Stimulated activated CD4-positive, alpha-beta T cell treated with anti-CD3 and anti-CD28 coated beads, Interleukin-12 subunit alpha, Interleukin-12 subunit beta, amount 100 ng/mL, for 4 hours (primary cell): ENCODE measurements around the gene THAP5.
"Not testable (repeated sequence)": the region's sequence is repeated elsewhere in the genome, so short reads cannot be mapped to it uniquely, and the experiment has no call there.

Source experiments
- DNase-seq: peaks from one replicate; pipeline ENCODE4 v3.0.0-alpha.2; 2020

The THAP5 gene

DNA sequence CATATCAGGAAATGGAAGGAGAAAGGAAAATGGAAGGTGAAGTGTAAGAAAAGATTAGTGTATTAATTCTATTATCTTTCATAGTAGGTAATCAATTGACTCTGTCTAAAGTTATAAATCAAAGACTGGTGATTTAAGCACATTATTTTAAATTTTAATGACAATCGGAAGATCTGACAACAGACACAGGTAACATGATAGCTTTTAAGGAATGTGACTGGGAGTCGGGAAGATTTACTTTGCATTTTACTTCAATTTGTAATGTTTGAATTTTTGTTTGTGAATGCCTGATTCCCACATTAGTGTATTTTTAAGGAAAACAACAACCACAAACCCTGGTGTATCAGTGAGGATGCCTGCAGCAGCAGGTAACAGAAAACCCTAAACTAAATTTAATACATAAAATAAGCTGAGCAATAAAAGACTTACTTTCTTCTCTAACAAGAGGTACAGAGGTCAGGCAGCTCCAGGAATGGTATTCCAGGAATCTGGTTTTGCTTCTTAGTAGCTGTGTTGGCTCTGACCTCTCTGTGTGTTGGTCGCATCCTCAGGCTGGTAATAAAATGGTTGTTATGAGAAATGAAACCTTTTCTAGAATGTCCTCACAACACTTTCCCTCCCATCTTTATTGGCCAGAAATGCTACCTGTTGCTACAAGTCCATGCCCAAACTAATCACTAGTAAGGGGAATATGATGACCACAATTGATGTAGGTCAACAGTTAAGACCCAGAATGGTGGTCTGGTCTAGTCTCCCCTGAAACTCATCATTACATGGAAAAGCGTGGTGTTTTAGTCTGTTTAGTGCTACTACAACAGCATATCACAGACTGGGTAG, 12.4 kb upstream of the THAP5 start:
- no peak for DNase-seq

DNA sequence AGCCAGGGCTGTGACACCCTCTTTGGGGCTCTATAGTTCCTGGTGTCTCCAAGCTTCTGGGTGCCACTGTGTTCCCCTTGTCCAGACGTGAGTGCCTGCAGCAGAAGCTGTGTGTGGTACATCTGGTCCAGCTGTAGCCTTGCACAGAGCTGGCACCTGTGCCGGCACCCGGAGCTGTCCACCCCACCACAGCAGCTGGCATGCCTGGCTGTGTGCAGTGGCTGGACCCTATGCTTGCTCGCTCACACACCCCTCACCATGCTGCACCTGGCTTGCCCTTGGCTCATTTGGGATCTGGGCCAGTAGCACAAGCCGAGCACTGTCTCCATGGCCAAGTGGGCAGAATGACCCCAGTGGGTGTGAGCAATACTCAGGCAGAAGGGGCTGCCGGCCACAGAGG, 10.8 kb upstream of the THAP5 start:
- no peak for DNase-seq

DNA sequence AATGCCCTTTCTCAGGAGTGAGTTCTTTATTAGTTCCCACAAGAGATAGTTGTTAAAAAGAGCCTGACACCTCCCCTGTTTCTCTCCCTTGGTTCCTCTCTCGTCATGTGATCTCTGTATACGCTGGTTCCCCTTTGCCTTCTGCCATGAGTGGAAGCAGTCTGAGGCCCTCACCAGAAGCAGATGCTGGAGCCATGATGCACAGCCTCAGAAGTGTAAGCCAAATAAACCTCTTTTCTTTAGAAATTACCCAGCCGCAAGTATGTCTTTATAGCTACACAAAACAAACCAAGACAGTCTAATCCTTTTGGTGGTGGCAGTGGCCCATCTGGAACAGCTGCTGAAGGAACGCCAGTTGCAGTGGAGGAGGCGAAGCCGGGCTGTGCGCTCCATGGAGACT, 9.4 kb upstream of the THAP5 start:
- DNase-seq: no peak

DNA sequence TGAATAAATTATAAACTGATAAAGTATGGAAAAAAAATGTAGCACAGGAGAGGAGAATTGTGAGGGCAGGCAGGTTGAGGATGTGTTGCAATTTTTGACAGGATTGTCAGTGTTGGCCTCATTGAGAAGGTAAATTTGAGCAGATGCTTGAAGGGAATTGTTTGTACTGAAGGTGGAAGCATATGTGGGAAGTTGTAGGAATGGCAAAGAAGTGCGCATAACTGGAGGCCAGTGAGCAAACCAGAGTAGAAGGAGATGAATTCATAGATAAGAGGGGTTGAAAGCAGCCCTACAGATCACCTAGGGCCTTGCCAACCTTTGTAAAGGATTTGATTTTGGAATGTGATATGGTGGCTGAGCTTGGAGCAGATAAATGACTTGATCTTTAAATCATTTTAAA, 6.6 kb upstream of the THAP5 start:
- DNase-seq: no peak

DNA sequence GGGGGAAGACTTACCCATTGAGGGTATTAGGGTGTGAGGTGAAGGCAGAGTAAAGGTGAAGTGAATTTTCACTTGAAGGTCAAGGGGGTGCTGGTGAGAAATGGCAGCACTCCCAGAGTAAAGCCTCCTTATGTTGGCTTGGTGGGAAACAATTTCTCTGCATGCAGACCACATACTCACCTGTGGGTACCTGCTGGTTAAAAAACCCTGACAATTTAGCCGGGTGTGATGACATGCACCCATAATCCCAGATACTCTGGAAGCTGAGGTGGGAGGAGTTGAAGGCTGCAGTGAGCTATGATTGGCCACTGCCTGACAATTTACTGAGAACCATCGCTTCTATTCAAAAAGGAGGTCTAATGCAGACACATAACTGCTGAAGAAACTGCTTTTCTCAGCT, 5.7 kb upstream of the THAP5 start:
- DNase-seq: no peak

DNA sequence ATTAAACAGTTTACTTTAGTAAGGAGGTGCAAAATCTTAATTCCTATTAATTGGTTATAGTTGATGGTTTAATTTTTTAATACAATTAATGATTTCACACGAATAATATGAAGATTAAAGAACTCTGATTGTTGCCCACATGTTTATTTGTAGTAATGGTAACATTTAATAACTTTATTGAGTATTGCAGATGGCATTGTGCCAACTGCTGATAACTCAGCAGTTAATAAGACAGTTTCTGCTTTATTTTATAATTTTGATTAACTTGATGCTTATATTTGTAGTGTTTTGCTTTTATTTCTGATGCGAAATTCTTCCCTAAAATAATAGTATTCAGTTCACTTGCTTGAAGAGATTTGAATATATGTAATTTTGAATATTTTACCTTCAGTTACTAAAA, 3.0 kb upstream of the THAP5 start:
- DNase-seq: no peak

DNA sequence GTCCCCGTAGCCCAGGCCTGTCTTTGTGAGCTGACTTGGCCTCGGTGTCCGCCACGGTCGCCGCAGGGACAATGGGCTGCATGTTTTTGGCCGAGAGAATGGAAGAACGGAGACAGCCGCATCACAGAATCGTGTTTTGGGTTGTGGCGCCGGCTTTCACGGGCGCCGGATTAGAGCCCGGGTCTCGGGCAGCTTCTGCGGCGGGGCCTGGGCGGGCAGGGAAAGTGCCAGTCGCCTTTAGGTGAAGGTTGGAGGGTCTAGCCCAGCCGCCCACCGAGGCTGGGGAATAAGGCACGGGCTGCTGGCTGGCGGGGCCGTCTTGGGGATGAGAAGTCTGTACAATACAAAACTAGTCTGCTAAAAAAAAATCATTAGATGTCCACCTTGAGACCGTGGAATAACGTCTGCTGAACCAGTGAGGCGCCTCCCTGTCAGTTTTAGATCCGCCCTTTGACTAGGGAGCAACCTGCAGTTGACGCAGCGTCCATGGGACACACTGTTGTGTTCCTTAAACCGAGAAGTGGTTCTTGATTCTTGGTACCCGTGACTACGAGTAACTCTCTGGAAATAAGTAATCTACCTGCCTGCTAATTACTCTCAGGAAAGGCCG, 745 bp upstream of the THAP5 start:
- peak; percentile 17 for DNase-seq

DNA sequence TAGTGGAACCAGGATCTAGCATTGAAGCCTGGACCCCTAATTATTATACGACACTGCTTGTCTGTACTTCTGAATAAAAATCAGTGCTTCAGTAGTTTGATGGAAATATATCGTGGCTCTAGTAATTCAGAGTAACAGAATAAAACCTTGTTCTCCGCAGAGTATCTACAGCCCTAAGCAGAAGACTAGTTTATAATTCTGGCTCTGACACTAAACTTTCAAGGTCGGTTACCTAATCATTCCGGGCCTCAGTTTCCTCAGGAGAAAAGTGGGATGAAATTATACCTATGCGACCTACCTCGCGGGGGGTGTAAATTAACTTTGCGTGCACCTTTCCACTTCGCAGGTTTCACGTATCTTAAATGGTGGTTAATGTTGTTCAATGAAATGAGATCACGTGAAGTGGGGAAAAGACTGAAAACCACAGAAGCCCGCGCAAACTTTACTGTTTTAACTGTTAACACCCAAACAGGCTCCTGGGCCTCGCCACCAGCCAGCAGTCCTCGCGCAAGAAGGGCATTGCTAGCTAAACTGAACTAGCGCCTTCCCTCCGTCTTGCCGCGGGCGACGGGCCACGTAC, 615 bp downstream of the THAP5 start:
- no peak for DNase-seq

DNA sequence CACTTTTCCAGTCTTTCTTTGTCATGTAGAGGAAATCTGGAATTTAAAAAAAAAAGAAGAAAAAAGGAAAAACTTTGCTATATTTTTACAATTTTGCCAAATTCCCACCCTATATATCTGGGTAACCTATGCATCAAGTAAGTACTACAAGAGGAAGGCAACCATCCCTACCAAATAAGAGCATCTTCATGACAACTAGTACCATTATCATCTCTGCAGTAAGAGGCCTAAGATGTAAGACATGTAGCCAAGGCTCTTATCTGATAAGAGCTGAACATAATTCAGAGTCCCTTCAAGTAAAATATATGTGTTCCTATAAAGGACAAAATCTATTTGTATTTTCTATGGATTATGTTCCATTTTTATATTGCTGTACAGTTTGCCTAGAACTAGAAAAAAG, 3.5 kb downstream of the THAP5 start:
- DNase-seq: no peak

DNA sequence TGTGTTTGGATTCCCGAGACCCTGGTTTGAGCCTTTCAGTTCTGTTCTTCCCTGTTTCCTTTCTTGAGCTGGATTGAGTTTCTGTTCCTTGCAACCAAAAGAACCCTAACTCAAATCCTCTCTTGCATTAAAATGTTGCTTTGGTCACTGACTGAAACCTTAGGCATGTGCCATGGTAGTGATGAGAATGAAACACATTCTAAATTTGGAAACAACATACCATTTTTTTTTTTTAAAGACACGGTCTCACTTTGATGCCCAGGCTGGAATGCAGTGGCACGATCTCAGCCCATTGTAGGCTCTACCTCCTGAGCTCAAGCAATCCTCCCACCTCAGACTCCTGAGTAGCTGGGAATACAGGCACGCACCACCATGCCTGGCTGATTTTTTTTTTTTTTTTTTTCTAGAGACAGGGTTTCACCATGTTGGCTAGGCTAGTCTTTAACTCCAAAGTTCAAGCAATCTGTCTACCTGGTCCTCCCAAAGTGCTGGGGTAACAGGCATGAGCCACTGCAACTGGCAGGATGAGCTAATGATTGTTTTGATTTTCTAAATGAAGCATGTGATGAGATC, 8.4 kb downstream of the THAP5 start:
- DNase-seq: no peak

DNA sequence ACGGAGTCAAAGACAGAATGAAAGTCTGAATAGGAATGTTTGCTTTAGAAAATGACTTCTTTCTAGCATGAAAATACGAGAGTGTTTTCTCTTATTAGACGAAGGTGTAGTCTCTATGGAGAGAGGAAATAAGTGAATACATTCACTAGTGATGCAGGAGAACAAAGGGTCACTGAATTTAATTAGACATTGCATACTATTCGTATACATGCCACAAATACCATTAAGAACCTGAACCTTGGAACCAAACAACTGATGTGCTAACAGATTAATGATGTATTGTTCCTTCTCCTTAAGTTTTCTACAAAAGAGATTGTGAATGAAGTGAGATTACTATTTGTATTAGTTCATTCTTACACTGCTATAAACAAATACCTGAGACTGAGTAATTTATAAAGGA, 10.3 kb downstream of the THAP5 start:
- no peak for DNase-seq

DNA sequence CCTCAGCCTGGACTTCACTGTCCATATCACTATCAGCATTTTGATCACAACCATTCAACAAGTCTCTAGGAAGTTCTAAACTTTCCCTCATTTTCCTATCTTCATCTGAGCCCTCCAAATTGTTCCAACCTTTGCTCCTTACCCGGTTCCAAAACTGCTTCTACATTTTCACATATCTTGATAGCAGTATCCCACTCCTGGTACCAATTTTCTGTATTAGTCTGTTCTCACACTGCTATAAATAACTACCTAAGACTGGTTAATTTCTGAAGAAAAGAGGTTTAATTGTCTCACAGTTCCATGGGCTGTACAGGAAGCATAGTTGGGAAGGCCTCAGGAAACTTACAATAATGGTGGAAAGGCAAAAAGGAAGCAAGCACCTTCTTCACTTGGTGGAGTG, 11.9 kb downstream of the THAP5 start:
- no peak for DNase-seq

DNA sequence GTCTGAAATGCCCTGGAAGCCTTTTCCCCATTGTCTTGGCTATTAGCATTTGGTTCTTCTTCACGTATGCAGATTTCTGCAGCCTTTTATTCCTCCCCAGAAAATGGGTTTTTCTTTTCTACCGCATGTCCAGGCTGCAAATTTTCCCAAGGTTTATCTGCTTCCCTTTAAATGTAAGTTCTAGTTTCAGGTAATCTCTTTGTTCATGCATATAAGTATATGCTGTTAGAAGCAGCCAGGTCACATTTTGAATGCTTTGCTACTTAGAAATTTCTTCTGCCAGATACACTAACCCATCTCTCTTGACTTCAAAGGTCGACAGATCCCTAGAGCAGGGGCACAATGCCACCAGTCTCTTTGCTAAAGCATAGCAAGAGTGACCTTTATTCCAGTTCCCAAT, 12.3 kb downstream of the THAP5 start:
- DNase-seq: no peak

DNA sequence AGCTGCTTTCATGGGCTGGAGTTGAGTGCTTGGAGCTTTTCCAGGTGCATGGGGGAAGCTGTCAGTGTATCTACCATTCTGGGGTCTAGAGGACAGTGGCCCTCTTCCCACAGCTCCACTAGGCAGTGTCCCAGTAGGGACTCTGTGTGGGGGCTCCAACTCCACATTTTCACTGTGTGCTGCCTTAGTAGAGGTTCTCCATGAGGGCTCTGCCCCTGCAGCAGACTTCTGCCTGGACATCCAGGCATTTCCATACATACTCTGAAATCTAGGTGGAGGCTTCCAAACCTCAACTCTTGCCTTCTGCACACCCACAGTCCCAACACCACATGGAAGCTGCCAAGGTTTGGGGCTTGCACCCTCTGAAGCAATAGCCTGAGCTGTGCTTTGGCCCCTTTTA, 12.8 kb downstream of the THAP5 start:
- not testable (repeated sequence) for DNase-seq

DNA sequence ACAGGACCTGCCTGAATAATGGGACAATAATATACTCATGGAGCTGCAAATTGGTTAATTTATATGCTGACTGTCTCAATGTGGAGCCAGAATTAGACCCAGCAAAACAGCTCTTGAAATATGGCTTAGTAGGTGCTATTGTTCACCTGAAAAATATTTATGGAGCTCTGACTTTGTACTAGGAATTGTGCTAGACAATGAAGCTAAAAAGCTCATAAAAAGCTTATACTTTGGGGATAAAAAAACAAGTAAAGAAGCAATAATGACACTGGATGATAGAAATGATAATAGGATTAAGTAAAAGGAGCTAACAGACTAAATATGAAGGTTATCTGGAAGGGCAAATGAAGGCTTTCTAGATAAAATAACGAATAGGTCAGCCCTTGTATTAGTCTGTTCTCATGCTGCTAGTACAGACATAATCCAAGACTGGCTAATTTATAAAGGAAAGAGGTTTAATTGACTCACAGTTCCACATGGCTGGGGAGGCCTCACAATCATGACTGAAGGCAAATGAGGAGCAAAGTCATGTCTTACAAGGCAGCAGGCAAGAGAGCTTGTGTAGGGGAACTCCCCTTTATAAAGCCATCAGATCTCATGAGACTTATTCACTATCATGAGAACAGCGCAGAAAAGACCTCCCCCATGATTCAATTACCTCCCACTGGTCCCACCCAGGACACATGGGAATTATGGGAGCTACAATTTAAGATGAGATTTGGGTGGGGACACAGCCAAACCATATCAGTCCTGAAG, 21.2 kb downstream of the THAP5 start:
- DNase-seq: not testable (repeated sequence)

DNA sequence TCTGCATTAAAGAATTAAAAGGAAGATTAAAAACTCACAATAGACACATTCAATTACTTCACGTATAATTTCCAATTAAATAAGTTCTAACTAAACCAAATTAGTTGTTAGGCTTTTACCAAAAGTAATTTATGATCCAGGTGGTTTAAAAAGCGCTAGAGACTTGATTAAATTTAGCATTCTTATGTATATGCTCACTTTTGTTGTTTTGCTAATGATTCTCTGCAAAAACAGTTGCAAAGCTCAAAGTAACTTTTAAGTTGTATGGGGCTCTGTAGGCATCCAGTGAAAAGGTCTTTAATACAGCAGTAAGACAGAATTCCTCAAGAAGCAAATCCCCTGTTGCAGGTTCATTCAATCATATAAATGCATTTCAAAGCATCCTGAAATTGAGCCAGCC, 28.0 kb downstream of the THAP5 start:
- DNase-seq: no peak

DNA sequence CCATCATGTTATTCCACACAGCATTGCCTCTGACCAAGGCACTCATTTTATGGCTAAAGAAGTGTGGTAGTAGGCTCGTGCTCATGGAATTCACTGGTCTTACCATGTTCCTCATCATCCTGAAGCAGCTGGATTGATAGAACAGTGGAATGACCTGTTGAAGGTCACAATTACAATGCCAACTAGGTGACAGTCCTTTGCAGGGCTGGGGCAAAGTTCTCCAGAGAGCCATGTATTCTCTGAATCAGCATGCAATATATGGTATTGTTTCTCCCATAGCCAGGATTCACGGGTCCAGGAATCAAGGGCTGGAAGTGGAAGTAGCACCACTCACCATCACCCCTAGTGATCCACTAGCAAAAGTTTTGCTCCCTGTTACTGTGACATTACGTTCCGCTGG, 30.8 kb downstream of the THAP5 start:
- DNase-seq: not testable (repeated sequence)

DNA sequence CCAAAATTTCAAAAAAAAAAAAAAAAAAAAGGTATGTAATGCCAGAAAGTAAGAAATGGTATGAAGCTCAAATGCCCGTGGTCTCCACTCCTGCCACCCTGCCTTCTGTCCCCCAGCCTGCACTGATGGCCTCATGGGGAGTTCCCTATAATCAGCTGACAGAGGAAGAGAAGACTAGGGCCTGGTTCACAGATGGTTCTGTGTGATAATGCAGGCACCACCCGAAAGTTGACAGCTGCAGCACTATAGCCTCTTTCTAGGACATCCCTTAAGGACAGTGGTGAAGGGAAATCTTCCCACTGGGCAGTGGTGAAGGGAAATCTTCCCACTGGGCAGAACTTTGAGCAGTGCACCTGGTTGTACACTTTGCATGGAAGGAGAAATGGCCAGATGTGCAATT, 31.3 kb downstream of the THAP5 start:
- not testable (repeated sequence) for DNase-seq

DNA sequence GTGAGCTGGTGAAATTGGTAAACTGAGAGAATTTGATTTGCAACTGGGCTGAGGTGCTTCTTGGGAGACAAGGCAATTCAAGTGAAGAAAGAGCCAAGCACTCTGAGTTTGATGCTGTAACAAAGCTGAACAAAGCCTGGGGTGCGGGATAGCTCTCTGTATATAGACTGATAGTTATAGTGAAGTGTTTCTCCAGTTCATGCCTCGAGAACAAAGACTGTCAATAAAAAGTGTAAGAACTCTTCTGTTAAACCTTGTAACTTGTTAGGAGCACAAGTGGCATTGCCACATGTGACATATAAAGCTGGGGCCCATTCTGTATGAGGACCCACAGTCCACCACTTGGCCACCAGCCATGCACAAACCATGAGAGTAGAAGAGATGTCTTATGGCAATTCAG, 32.3 kb downstream of the THAP5 start:
- DNase-seq: no peak

DNA sequence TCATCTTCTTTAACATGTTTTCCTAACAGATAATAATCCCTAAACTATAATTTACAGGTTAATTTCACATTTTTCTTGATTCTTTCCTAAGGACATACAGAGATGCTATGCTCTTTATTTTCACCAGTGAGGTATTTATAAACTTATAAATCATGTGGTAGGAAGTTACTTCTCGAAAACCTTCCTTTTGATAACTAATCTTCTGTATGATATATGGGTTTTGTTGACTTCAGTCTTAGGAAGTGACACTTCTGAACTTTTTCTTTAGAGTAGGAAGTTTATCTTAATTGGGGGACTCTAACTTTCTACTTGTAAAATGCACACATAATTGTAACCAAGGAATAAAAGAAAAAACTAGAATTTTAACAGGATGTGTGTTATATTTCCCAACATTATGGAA, 33.8 kb downstream of the THAP5 start:
- no peak for DNase-seq

DNA sequence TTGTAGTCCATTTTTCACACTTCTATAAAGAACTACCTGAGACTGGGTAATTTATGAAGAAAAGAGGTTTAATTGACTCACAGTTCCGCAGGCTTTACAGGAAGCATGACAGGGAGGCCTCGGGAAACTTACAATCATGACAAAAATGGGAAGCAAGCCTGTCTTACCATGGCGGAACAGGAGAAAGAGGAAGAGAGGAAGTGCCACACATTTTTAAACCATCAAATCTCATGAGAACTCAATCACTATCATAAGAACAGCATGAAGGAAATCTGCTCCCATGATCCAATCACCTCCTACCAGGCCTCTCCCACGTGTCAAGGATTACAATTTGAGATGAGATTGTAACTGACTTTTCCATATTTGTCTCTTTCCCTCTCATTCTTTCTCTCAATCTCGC, 34.2 kb downstream of the THAP5 start:
- DNase-seq: no peak

DNA sequence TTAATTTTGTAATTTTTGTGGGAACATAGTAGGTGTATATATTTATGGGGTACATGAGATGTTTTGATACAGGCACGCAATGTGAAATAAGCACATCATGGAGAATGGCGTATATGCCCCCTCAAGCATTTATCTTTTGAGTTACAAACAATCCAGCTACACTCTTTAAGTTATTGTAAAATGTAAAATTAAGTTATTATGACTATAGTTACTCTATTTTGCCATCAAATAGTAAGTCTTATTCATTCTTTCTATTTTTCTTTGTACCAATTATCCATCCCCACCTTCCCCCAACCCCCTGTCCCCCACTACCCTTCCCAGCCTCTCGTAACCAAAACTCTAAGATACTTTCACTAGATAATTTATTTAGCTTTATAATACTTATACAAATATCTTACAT, 35.8 kb downstream of the THAP5 start:
- DNase-seq: no peak

DNA sequence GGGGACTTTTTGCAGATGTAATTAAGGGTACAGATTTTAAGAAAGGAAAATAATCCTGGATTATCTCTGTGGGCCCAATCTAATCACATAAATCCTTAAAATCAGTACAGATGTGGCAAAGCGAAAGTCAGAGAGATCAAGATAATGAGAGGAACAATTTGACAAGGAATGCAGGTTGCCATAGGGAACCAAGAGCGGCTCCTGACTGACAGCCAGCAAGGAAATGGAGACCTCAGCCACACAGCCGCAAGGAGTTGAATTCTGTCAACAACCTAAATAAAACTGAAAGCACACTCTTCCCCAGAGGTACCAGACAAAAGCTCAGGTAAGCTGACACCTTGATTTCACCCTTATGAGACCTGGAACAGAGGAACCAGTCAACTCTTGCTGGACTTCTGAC, 40.2 kb downstream of the THAP5 start:
- DNase-seq: no peak
